NCI-H1436 treated with DMSO at 0.1 percent for 48 hours (cell line): ENCODE measurements around the gene ANO2.
"Not testable (repeated sequence)": the region's sequence is repeated elsewhere in the genome, so short reads cannot be mapped to it uniquely, and the experiment has no call there.

Experiments used
- DNase-seq: peaks from one replicate; lab custom pipeline; 2025; lab: John Stamatoyannopoulos, UW

Gene ANO2

GRCh38 chr12:5537026-5537615 lies 407.9 kb downstream of the ANO2 start:
- DNase-seq: not testable (repeated sequence)

DNA sequence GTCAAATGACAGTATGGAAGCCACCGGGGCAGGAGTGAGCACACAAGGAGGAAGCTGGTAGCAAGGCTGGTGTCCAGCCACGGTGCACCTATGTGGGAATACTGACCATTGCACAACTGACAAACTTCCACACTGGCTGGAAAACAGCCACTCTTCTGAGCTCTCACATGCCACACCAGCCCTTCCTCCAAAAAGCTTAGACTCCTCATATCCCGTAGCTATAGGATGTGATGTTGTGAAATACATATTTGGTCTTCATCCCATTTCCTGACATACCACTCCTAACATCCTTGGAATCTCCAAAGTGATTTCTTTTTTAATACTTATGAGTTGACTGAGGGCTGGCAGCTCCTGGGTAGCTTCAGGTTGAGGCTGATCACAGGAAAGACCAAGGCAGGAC lies 409.5 kb downstream of the ANO2 start:
- DNase-seq: no peak

DNA sequence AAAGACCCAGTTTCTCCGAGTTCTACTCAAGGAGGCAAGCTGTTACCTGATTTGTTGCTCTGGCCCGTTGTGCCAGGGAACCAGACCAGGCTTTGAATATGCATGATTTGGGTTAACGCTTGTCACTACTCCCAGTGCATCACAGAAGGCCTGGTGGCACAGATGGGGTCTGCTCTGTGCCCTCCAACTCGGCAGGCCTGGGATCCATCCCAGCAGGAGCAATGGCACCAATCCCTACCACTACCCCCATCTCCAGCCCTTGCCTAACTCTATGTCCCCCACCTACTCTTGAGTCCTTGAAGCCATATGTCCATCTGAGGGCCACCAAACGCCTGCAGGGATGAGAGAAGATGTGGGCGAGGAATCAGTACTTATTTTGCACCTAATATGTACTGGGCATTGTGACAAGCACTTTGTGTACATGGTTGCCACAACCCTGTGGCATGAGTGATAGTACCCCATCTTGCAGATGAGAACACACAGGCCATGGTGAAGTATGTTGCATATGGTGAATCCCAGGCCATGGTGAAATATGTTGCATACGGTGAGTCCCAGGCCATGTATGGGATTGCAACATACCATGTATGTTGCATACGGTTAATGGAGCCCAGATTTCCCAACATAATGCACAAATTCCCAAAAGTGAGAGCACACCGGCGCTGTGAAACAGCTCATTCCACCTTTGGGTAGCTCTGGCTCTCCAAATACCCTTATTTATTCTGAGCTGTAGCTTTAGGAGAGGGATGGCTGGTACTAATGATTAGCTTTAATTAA lies 410.4 kb downstream of the ANO2 start:
- DNase-seq: no peak

GRCh38 chr12:5533368-5533767 lies 411.7 kb downstream of the ANO2 start:
- DNase-seq: no peak

GRCh38 chr12:5525783-5526367 lies 419.2 kb downstream of the ANO2 start:
- DNase-seq: no peak

DNA sequence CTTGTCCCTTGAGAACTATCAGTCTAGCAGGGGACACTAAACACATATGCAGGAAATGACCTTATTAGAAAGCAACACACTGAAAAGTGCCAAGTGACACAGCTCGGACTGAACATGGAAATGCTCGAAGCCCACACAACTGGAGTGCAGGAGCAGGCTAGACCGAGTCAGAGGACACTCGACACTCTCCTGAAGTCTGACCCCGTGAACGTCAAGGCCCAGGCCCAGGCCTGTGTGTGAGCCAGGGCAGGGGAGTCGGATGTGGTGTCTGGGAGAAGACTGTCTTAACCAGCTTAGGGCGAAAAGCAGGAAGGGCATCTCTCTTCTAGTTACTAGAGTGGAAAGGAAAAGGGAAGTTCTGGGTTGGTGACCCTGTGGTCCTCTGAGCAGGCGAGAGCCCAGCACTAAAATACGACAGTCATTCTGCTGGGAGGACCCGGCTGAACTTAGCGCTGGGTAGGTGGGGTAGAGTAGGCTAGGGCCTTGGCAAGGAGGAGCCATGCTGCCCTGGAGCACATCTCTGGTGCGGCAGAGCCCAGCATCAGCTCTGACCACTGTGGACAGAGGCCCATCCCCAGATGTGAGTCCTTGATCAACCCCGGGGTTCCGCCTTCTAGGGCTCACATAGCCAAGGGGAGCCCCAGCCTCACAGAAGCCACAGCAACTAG lies 420.2 kb downstream of the ANO2 start:
- DNase-seq: no peak

DNA sequence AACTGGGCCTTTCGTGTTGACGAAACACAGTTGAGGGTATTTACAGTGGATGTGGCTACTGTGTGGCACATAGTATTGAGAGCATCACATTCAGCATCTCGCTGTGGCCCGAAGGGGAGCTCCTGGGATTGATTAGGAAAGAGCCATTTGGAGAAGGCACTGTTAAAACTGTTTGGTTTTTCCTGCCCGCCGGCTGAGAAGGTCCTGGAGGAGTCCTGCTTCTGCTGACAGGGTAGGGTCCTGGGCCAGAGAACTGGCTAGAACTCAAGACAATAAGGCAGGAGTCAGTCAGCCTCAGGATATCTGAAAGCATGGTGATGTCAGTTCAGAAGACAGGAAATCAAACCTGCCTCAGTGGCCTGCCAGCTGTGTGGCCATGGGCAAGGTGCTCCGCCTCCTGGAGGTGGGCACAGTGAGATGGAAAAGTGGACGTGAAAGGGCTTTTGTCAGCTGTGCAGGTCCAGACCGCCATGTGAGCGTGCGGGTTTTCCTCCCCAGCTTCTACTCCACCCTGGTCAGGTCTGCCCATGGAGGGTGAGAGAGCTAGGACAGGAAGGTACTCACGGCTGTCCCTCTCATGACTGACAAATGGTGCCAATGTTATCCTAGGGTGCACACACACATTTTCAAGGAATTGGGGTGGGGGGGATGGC lies 420.8 kb downstream of the ANO2 start:
- DNase-seq: no peak

DNA sequence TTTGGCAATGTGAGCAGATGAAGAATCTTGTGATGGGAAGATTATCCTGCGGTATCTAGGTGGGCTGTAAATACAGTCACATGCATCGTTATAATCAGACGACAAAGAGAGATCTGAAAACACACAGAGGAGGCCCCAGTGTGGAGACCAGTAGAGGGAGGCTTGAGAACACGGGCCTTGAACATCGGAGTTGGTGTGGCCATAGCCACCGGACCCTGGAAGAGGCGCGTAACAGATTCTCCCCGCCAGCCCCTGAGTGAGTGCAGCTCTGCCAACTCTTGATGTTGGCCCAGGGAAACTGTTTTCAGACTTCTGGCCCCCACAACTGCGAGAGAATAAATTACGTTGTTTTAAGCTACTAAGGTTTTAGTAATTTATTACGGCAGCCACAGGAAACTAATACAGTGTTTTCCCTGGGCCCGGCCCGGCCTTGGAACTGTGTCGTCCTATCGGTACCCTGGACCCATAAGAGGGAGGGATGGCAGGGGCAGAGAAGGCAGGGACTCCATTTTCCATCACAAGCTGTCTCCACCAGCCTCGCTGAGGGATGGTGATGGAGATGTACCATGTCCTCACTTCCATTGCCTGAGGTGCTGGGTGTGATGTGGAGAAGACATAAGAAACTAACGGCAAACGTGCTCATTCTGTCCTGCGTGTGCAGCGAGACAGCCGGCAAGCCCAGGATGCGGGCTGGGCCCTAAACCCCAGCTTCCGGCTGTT lies 421.5 kb downstream of the ANO2 start:
- DNase-seq: no peak

DNA sequence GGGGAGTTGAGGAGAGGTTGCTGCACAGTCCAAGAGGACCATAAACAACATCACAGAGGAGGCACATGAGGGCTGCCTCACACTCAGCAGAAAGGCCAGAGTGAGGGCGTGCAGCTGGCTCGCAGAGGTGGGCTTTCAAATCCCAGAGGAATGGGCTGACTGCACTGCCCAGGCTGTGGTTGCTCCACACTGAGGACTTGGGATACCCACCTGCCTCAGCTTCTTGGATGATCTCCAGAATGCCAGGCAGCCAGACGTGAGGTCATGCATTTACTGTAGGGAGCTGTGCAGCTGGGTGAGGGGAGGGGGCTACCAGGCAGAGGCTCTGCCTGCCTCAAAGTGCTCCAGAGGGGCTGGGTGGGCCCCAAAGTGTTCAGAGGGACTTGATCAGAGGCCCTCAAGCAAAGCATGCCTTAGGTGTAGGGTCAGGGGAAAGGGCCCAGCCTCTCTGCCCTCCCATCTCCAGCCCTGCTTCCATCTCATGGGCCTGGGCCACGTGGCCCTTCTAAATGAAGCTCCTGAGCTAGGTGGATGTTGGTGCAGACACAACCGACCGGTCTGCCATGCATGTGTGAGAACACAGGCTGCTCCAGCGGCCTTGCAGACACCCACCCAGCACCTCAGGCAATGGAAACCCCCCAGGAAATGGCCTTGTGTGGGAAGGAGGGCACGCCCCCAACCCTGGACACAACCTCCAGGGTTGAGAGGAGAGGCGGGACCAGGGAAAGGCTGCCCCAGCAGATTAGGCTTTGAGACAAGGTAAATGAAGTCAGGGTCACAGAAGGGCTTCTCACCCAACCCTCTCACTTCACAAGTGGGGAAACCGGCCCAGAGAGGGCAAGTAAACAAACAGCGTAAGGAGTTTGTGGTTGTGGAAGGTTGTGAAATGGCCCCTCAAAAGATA lies 422.4 kb downstream of the ANO2 start:
- no peak for DNase-seq

DNA sequence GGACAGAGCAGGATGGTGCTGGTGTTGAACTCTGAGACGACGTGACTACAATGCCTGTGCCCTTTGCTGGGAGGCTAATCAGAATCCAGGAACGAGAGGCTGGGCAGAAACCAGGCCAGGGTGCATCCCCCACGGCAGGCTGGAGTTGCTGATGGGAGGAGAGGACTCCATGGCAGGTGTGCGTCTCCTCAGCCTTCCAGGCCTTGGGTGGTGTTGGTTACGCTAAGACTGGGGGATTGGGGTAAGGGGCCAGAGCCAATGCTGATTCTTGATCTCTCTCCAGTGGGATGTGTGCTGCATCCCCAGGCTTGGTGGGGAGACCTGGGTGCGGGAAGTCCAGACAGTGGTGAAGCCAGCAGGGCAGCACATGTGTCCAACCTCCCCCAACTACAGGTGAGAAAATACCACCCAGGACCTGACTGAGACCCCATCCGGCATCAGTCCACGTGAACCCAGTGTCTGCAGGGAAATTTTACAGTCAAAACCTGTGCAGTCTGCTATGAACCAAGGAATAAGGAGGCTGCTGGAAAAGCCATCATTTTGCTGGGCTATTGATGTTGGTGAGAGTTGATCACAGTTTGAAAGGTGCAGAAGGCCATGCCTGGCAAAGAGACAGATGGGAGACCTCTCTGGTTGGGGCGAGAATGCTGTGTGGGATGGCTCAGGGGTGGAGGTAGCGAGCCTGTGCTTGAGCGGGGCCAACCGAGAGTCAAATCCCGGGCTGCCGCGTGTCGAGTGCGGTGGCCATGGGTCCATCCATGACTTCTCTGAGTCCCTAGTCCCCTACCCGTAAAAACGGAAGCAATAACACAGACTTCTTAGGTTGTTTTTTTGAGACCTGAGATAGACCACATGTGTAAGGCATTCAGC lies 423.4 kb downstream of the ANO2 start:
- DNase-seq: no peak

- DNase-seq: no peak
Measured at GRCh38 chr12:5520831-5521230, 424.2 kb downstream of the ANO2 start.

- DNase-seq: no peak
Measured at GRCh38 chr12:5520037-5520436, 425.0 kb downstream of the ANO2 start.

DNA sequence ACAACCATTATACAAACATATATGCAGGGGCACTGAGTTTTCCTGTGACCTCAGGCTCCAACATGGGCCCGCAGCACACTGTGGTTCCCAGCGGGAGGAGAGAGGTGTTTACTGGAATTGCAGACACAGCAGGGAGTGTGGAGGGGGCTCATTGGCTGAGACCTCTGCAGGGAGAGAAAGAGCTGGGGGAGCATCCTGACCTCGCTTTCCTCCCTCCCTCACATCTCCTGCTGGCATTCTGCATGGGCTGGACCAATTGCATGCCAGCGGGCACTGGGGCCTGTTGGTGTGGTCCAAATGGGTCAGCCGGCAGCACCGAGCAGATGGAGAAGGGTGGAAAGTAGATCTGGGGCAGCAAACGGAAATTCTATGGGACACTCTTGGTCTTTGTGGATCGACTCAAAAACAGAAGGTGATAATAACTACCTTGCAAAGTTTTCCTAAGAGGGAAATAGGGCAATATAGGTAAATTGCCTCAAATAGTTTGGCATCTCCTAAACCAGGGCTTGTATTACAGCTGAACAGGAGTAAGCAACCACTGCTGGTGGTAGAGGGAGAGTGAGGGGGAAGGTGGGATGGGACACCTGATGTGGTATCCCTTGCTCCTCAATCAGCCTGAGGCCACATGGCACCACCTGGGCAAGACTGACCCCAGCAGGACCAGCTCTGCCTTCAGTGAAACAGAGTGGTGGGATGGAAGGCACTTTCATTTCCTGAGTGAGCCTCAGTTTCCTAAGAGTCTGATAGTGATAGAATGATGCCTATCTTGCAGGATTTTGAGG lies 426.3 kb downstream of the ANO2 start:
- DNase-seq: no peak

DNA sequence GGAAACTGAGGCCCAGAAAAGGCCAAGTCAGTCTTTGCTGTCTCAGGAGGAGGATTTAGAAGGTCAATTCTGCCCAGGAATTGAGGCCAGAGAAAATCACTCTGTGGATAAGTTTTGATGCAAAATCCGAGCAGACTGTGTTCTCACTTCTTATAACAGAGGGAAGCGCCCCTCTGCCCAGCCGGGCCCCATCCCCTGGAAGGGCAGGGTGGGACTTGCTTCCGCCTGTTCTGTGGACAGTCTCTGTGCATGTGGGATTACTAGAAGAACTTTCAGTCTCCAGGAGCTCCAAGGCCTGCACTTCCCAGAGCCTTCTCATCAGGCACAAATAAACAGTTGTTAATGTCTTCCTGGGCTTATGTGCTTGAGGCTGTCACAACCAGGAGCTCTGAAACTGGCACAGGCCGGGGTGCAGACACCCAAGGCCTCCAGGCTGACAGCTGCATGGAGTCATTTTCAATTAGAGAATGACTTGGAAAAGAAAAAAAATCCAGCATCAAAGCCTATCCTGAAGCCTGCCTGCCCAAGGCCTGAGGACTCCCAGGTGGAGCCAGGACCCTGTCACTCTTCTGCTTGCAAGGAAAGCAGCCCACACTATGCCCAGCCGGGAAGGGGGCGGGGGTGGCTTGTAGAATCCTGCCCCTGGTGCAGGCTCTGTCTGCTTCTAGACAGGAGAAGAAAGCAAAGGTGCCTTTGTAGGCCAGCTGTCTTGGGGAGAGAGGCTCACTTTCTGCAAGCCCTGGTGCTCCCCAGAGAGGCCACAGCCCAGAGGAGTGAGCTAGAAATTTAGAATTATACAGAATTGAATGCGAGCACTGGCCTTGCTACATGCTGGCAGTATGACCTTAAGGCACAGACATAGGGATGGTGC lies 428.5 kb downstream of the ANO2 start:
- DNase-seq: no peak

DNA sequence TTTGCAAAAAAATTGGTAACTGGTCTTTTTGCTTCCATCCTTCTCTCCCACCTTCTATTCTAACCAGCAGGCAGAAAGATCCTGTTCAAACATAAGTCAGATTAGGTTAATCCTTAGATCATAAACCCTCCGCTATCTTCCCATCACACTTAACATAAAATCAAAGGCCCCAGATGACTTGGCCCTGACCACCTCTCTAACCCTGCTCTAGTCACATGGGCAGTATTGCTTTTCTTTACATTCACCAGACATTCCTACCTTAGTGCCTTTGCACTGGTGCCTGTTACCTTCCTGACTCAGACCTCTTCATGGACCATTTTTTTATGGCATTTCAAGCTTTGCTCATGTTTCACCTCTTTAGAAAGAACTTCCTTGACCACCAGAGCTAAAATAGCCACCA lies 429.6 kb downstream of the ANO2 start:
- no peak for DNase-seq

- no peak for DNase-seq
Measured at GRCh38 chr12:5514545-5514944, 430.5 kb downstream of the ANO2 start.

DNA sequence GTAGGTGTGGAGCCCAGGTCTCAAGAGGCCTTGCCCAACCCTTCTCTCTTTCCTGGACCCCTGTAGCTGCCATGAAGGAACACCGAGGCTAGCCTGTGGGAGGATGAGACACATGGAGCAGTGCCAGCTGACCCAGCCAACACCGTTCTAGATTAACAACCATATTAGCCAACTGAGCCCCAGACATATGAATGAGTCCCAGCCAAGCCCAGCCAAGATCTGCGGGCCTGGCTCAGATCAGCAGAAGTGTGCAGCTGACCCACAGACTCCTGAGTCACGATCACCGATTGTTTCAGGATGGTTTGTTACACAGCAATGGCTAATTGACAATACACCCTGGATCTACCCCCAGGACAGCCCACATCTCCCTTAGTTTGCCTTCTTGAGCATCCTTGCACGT lies 431.0 kb downstream of the ANO2 start:
- no peak for DNase-seq

DNA sequence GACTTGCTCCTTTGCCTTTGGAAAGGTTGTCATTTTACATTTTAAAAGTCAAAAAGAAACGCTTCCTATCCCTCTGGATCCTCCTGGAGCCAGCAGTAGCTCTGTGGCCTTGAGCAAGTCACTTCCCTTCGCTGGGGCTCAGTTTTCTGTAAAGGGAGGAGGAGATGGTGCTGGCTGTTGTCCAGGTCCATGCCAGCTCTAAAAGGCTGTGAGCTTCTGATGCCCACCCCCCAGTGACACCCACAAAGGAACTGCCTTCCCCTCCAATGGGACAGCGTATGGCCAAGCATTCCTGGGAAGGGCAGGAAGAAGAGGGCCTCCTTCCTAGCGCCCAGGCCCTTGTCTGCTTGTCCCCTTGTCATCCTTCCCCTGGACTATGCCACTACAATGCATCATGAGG lies 431.7 kb downstream of the ANO2 start:
- DNase-seq: no peak
